ENCODE data around the gene KRT33A. TPM values are rescaled to one million over a fixed set of nuclear protein-coding genes. Genes with fewer than 3 reads are reported as not detected.
"Not testable (repeated sequence)": the region's sequence is repeated elsewhere in the genome, so short reads cannot be mapped to it uniquely, and the experiment has no call there.

Gene KRT33A
- polyA plus RNA-seq, 3 donors: not detected

DNA sequence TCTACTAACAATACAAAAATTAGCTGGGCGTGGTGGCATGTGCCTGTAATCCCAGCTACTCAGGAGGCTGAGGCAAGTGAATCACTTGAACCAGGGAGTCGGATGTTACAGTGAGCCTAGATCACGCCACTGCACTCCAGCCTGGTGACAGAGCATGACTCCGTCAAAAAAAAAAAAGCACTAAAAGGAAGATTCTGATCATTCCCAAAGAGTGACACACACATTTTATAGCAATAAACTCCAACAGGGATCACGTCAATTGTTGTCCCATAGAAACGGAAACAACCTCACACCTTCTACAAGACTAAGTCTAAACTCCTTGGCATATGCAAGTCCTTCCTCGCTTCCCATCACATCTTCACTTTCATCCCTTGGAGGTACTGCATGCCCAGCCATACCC lies 29.5 kb upstream of the KRT33A start:
- H3K79me2 ChIP-seq (ENCODE audit: insufficient read depth, low read length); intact Hi-C loops (cut with micrococcal nuclease); H3K4me1 ChIP-seq (ENCODE audit: control insufficient read depth in 1 of 2, insufficient read depth in 2 of 2, low read length in 2 of 2); H4K20me1 ChIP-seq (ENCODE audit: insufficient read depth, low read length); H3K36me3 ChIP-seq (replicated peaks in 1 of 2; ENCODE audit: control insufficient read depth in 1 of 2, insufficient read depth in 2 of 2, low read length in 2 of 2); H3K36me3 Mint-ChIP-seq; H3K4me1 Mint-ChIP-seq; DNase-seq; H2AFZ ChIP-seq (ENCODE audit: insufficient read depth, low read depth, low read length, poor library complexity, severe bottlenecking); H3K4me3 ChIP-seq (replicated peaks in 1 of 3; ENCODE audit: low read depth in 2 of 3, low read length in 3 of 3); H3K4me3 Mint-ChIP-seq; H3K27ac ChIP-seq (ENCODE audit: low read depth in 1 of 2, low read length in 2 of 2); H3K4me2 ChIP-seq (replicated peaks; ENCODE audit: extremely low read depth, low read length, poor library complexity, severe bottlenecking); H3K9ac ChIP-seq (ENCODE audit: insufficient read depth, low read length, poor library complexity, severe bottlenecking); H3K27me3 ChIP-seq (ENCODE audit: control insufficient read depth in 2 of 2, insufficient read depth in 2 of 2, low read length in 2 of 2); H3K27ac Mint-ChIP-seq; H3K9me3 ChIP-seq (replicated peaks in 1 of 2; ENCODE audit: control insufficient read depth in 1 of 2, insufficient read depth in 1 of 2, low read length in 2 of 2); H3K9me3 Mint-ChIP-seq: not testable (repeated sequence)
- WGBS (ENCODE audit: insufficient coverage): 92% methylated on average over 7 of the region's 7 CpGs
- peaks cover 3 to 15% (median 10%) of the 10 kb centered on the region in 3 donors for H3K27me3 Mint-ChIP-seq (ENCODE audit: low read depth in 3 of 3)

DNA sequence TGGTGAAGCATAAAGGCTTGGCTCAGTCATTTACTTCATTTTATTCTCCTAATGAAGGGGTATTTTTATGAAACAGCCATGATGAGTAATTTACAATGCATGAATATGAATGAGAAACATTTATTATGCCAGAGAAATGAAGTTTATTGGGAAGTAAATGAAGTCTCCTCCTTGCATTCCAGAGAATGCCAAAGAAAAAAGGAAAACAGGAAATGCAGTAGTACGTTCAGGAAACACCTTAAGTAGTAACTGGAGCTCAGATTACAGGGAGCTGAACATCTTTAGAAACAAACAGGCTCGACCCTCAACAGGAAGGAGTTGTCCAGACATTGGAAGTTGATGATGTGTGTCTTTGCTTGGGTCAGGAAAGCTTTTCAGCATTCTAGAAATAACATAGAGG lies 26.9 kb upstream of the KRT33A start:
- no peaks in the 10 kb centered on the region for H3K79me2 ChIP-seq (ENCODE audit: insufficient read depth, low read length)
- no peaks in the 10 kb centered on the region for H3K4me1 Mint-ChIP-seq
- 0% methylated on average over 1 of the region's 2 CpGs for WGBS (ENCODE audit: insufficient coverage)
- H3K9me3 Mint-ChIP-seq: peaks cover 0 to 4% (median 3%) of the 10 kb centered on the region in 7 donors
- TF ChIP-seq, protein P1, sequence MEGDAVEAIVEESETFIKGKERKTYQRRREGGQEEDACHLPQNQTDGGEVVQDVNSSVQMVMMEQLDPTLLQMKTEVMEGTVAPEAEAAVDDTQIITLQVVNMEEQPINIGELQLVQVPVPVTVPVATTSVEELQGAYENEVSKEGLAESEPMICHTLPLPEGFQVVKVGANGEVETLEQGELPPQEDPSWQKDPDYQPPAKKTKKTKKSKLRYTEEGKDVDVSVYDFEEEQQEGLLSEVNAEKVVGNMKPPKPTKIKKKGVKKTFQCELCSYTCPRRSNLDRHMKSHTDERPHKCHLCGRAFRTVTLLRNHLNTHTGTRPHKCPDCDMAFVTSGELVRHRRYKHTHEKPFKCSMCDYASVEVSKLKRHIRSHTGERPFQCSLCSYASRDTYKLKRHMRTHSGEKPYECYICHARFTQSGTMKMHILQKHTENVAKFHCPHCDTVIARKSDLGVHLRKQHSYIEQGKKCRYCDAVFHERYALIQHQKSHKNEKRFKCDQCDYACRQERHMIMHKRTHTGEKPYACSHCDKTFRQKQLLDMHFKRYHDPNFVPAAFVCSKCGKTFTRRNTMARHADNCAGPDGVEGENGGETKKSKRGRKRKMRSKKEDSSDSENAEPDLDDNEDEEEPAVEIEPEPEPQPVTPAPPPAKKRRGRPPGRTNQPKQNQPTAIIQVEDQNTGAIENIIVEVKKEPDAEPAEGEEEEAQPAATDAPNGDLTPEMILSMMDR (IDR thresholded peaks at IDR 0.05): no peak
- H3K4me1 ChIP-seq (ENCODE audit: control insufficient read depth in 1 of 2, insufficient read depth in 2 of 2, low read length in 2 of 2): no peaks in the 10 kb centered on the region
- no peaks in the 10 kb centered on the region for H4K20me1 ChIP-seq (ENCODE audit: insufficient read depth, low read length)
- intact Hi-C loops (cut with micrococcal nuclease): no loop called here
- H3K4me3 ChIP-seq (replicated peaks in 1 of 3; ENCODE audit: low read depth in 2 of 3, low read length in 3 of 3): no peak overlapping the region
- no peak overlapping the region for H3K27ac Mint-ChIP-seq
- H3K4me2 ChIP-seq (replicated peaks; ENCODE audit: extremely low read depth, low read length, poor library complexity, severe bottlenecking): no peak overlapping the region
- peaks cover 0 to 11% (median 5%) of the 10 kb centered on the region in 3 donors for H3K27me3 Mint-ChIP-seq (ENCODE audit: low read depth in 3 of 3)
- H3K27me3 ChIP-seq (ENCODE audit: control insufficient read depth in 2 of 2, insufficient read depth in 2 of 2, low read length in 2 of 2): peaks cover 0 to 2% of the 10 kb centered on the region in 2 donors
- DNase-seq: no peak
- no peaks in the 10 kb centered on the region for H3K9me3 ChIP-seq (replicated peaks in 1 of 2; ENCODE audit: control insufficient read depth in 1 of 2, insufficient read depth in 1 of 2, low read length in 2 of 2)
- H3K36me3 ChIP-seq (replicated peaks in 1 of 2; ENCODE audit: control insufficient read depth in 1 of 2, insufficient read depth in 2 of 2, low read length in 2 of 2): no peaks in the 10 kb centered on the region
- H3K9ac ChIP-seq (ENCODE audit: insufficient read depth, low read length, poor library complexity, severe bottlenecking): no peak overlapping the region
- H2AFZ ChIP-seq (ENCODE audit: insufficient read depth, low read depth, low read length, poor library complexity, severe bottlenecking): no peak overlapping the region
- no peak overlapping the region for H3K4me3 Mint-ChIP-seq
- H3K27ac ChIP-seq (ENCODE audit: low read depth in 1 of 2, low read length in 2 of 2): no peak overlapping the region
- H3K36me3 Mint-ChIP-seq: no peaks in the 10 kb centered on the region
